Lower leg skin (tissue), 4 donors: ENCODE data around the gene WWOX. TPM values are rescaled to one million over a fixed set of nuclear protein-coding genes. Genes with fewer than 3 reads are reported as not detected.

Source experiments
- DNase-seq, 2 donors: peaks; one replicate each; pipeline ENCODE4 v3.0.0-alpha.2; 2019; ENCODE audit warnings: low spot score in 2 of 2
- H3K4me3 ChIP-seq: fragments of 200-600 bp; sonication (generic); 2 replicates; pipeline ENCODE4 v1.5.1; 2017; ENCODE audit warnings: mild to moderate bottlenecking, low read depth; ENCODE audit not compliant: poor library complexity, severe bottlenecking
- POLR2A ChIP-seq, 2 donors: fragments of 450-650 bp; IDR thresholded peaks; one replicate each; pipeline ENCODE4 v1.6.1; 2016 to 2017; ENCODE audit warnings: antibody characterized with exemption in 2 of 2, mild to moderate bottlenecking in 1 of 2, moderate library complexity in 1 of 2
- WGBS, 2 donors: methylation state at CpG; one replicate each; pipeline ENCODE4 v1.1.5; 2018; 5-methylcytosine and 5-hydroxymethylcytosine counted together
- intact Hi-C: fragments of 100-400 bp; cut with DNase I; formaldehyde crosslinking; loops from one replicate; pipeline ENCODE4 v1.15.0; 2023; ENCODE audit warnings: low total_unique reads
- total RNA-seq, 4 donors: library from RNA; depleted of rRNA; stranded (reverse); fragments of >200 nt; gene quantifications; one replicate each; pipeline ENCODE4 v1.1.0, GENCODE V29; 2016
- TF ChIP-seq, protein P1 (sequence below), 3 donors: fragments of 450-650 bp; IDR thresholded peaks; one replicate each; pipeline ENCODE4 v1.5.1; 2016; ENCODE audit warnings: antibody characterized with exemption in 3 of 3, mild to moderate bottlenecking in 3 of 3, moderate library complexity in 2 of 3

Gene WWOX
- total RNA-seq, 4 donors from 2014 or later: 21.0 to 82.7 (median 36.1) TPM

DNA sequence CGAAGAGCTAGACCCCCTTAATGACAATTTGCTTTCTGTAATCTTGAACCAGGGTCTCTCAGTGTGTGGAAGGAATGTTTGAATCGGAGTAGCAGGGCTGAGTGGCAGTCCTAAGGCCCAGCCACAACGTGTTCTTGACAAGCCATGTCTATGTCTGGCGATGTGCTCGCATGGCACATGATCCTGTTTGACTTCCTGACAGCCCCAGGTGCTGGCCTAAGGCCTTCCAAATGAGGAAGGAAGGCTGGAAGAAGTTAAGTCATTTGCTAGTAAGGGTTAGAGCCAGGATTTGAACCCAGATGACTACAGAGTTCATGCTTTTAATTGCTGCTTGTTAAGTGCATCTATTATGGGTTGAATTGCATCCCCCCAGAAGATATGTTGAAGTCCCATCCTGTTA, 1014.4 kb downstream of the WWOX start:
- DNase-seq: peak in 1 of 2 donors; percentile 5
- WGBS, 2 donors: 77 to 81% methylated on average over 5 of the region's 5 CpGs
- no peak overlapping the region for H3K4me3 ChIP-seq
- TF ChIP-seq, protein P1, sequence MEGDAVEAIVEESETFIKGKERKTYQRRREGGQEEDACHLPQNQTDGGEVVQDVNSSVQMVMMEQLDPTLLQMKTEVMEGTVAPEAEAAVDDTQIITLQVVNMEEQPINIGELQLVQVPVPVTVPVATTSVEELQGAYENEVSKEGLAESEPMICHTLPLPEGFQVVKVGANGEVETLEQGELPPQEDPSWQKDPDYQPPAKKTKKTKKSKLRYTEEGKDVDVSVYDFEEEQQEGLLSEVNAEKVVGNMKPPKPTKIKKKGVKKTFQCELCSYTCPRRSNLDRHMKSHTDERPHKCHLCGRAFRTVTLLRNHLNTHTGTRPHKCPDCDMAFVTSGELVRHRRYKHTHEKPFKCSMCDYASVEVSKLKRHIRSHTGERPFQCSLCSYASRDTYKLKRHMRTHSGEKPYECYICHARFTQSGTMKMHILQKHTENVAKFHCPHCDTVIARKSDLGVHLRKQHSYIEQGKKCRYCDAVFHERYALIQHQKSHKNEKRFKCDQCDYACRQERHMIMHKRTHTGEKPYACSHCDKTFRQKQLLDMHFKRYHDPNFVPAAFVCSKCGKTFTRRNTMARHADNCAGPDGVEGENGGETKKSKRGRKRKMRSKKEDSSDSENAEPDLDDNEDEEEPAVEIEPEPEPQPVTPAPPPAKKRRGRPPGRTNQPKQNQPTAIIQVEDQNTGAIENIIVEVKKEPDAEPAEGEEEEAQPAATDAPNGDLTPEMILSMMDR (IDR thresholded peaks at IDR 0.05): no peak
- no peak for TF ChIP-seq POLR2A (IDR thresholded peaks at IDR 0.05)
- intact Hi-C loops: no loop called here

DNA sequence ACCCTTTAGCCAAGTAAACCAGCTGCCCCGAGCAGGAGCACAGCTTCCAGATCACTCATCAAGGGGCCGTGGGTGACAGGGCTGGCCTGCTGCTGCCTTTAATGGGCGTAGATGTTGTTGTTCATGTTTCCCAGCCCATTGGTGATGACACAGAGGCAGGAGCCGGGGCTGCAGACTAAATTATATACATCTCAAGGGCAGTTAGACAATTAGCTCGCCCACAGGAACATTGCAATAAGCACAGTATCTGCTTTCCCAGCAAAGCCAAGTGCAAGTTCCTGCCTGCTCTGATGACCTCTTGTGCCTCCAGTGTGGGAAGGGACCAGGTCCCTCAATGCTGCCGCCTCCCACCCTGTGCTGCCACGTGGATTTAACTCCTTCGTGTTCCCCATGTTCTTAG, 1015.3 kb downstream of the WWOX start:
- H3K4me3 ChIP-seq: no peak overlapping the region
- TF ChIP-seq, protein P1 (IDR thresholded peaks at IDR 0.05): no peak
- no peak for TF ChIP-seq POLR2A (IDR thresholded peaks at IDR 0.05)
- DNase-seq: peak in 1 of 2 donors; percentile 73
- intact Hi-C loops: no loop called here
- WGBS, 2 donors: 60 to 65% methylated on average over 8 of the region's 8 CpGs

DNA sequence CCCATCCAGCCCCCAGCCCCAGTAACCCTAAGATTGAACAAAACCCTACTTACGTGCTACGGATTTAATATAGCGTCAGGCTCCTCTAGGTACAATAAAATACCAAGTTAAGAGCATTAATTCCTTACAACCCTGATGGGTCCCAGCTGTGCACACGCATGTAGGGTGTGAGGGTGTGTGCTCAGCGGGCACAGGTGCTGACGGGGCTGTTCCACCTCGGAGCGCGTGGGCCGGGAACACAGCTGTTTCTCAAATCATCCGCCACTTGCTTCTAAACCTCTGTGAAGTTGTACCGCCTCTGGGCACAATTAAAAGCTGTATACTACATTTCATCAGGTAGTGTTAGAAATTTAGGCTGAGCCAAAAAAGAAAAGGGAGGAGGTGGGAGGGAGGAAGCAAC, 1022.5 kb downstream of the WWOX start:
- H3K4me3 ChIP-seq: no peak overlapping the region
- peak in 1 of 2 donors; percentile 10 for DNase-seq
- intact Hi-C loops: no loop called here
- no peak for TF ChIP-seq POLR2A (IDR thresholded peaks at IDR 0.05)
- TF ChIP-seq, protein P1 (IDR thresholded peaks at IDR 0.05): no peak
- WGBS, 2 donors: 46 to 66% methylated on average over 12 of the region's 12 CpGs

DNA sequence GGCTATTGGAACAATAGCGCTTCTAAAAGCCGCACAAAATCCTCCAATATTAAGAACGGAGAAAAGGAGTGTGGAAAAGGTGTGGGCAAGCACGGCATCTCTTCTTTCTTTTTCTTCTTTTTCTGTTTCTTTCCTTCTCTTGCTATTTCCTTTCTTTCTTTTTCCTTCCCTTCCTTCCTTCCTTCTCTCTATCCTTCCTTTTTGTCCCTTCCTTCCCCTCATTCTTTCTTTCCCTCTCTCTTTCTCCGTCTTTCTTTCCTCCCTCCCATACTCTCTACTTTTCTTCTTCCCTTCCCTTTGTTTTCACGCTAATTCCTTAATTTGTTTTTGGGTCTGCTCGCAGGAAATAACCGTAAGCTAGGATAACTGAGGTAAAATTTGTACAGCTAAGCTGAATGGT, 1022.9 kb downstream of the WWOX start:
- H3K4me3 ChIP-seq: no peak overlapping the region
- DNase-seq: no peak
- intact Hi-C loops: no loop called here
- no peak for TF ChIP-seq POLR2A (IDR thresholded peaks at IDR 0.05)
- TF ChIP-seq, protein P1 (IDR thresholded peaks at IDR 0.05): no peak
- 84 to 89% methylated on average over 8 of the region's 8 CpGs for WGBS, 2 donors

DNA sequence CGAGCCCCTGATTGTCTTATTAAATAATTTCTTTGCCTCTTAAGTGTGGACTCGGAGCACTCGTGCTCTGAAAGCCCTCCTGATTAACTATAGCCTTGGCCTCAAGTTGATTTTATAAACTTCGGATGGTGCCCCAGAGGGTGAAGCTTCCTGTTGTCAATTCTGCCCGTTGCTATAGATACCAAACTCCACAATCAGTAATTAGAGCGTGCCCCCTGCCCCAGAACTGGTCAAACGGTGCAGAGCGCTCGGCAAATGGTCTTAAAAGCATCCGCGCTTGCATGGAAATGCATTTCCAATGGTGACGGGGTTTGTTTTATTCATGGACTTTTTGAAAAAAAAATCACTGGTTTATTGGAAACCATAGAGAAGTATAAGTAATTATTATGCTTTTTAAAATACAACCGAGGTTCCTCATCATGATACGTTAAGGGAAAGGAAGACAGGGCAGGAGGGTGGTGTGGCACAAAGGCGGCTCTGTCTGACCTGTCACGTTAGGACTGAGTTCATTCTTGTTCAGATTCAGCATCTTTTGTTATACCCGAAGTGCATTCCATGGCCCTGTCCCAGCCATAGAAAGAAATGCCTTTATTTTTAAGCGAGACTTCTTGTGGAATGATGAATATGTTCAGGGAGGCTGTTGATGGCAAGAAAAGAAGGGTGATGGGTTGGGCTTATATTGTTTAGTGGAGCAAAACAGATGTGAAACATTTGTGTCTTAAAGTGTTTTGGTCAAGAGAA, 1024.7 kb downstream of the WWOX start:
- intact Hi-C loops: no loop called here
- no peak overlapping the region for H3K4me3 ChIP-seq
- TF ChIP-seq, protein P1 (IDR thresholded peaks at IDR 0.05): no peak
- TF ChIP-seq POLR2A (IDR thresholded peaks at IDR 0.05): no peak
- WGBS, 2 donors: 87 to 88% methylated on average over 18 of the region's 18 CpGs
- DNase-seq: no peak

DNA sequence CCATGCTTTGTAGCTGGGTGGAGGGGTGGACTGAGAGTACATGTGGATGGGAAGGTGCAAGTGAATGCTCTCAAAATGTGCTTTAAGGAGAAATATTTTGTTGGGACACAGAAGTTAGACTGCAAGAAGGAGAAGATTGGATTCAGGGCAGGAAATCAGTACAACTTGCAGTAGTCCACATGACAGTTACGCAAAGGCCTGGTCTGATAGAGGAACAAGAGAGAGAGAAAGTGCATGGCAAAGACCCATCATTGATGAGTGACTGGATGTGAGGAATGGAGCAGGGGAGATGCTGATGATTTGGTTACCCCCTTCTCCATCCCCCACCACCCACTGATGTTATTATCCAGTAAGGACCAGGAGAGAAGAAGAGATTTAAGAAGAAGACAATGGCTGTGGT, 1028.3 kb downstream of the WWOX start:
- H3K4me3 ChIP-seq: no peak overlapping the region
- intact Hi-C loops: no loop called here
- whole genome bisulfite sequencing, 2 donors: 97% methylated on average over 1 of the region's 1 CpG
- TF ChIP-seq, protein P1 (IDR thresholded peaks at IDR 0.05): no peak
- TF ChIP-seq POLR2A (IDR thresholded peaks at IDR 0.05): no peak
- no peak for DNase-seq
